Suprapubic skin (tissue), 3 donors: ENCODE data around the gene TFPI.

Experiments
- POLR2AphosphoS5 ChIP-seq, 3 donors: sonication (generic); formaldehyde crosslinking; IDR thresholded peaks; one replicate each; pipeline ENCODE4 v1.6.1; 2017; ENCODE audit warnings: antibody characterized with exemption in 3 of 3
- TF ChIP-seq, protein P1 (sequence below), 2 donors: fragments of 200-600 bp in 1 of 2; fragments of 450-650 bp in 1 of 2; sonication (generic) in 1 of 2; IDR thresholded peaks; one replicate each; pipeline ENCODE4 v1.5.1; 2016 to 2019; ENCODE audit warnings: antibody characterized with exemption in 2 of 2, mild to moderate bottlenecking in 1 of 2, moderate library complexity in 1 of 2

DNA sequence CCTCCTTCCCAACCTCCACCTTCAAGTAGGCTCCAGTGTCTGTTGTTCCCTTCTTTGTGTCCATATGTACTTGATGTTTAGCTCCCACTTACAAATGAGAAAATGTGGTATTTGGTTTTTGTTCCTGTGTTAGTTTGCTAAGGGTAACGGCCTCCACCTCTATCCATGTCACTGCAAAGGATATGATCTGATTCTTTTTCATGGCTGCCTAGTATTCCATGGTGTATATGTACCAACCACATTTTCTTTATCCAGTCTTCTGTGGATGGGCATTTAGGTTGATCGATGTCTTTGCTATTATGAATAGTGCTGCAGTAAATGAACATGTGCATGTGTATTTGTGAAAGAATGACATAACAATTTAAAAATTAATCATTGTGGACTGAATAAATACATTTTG is 19.5 kb upstream of the TFPI start:
- TF ChIP-seq POLR2AphosphoS5 (IDR thresholded peaks at IDR 0.05), result no peak
- TF ChIP-seq, protein P1, sequence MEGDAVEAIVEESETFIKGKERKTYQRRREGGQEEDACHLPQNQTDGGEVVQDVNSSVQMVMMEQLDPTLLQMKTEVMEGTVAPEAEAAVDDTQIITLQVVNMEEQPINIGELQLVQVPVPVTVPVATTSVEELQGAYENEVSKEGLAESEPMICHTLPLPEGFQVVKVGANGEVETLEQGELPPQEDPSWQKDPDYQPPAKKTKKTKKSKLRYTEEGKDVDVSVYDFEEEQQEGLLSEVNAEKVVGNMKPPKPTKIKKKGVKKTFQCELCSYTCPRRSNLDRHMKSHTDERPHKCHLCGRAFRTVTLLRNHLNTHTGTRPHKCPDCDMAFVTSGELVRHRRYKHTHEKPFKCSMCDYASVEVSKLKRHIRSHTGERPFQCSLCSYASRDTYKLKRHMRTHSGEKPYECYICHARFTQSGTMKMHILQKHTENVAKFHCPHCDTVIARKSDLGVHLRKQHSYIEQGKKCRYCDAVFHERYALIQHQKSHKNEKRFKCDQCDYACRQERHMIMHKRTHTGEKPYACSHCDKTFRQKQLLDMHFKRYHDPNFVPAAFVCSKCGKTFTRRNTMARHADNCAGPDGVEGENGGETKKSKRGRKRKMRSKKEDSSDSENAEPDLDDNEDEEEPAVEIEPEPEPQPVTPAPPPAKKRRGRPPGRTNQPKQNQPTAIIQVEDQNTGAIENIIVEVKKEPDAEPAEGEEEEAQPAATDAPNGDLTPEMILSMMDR (IDR thresholded peaks at IDR 0.05), result no peak
